Hepatocyte (in vitro differentiated cells): ENCODE measurements around the gene YLPM1. TPM values are rescaled to one million over a fixed set of nuclear protein-coding genes. Genes with fewer than 3 reads are reported as not detected.

Experiments used
- DNase-seq: peaks from one replicate; pipeline ENCODE4 v3.0.0-alpha.2; 2016; ENCODE audit warnings: low spot score
- H2AFZ ChIP-seq: fragments of 200-600 bp; sonication (generic); 2 replicates; pipeline ENCODE4 v1.6.0; 2016; ENCODE audit warnings: antibody characterized with exemption, mild to moderate bottlenecking
- H3K27ac ChIP-seq: fragments of 200-600 bp; sonication (generic); 2 replicates; pipeline ENCODE4 v1.5.1; 2016; ENCODE audit warnings: mild to moderate bottlenecking
- H3K27me3 ChIP-seq: fragments of 200-600 bp; sonication (generic); 2 replicates; pipeline ENCODE4 v1.6.1; 2016
- H3K36me3 ChIP-seq: fragments of 200-600 bp; sonication (generic); replicated peaks from 2 replicates; pipeline ENCODE4 v1.5.1; 2016; ENCODE audit warnings: low read depth; ENCODE audit not compliant: insufficient read depth
- H3K4me1 ChIP-seq: fragments of 200-600 bp; sonication (generic); 2 replicates; pipeline ENCODE4 v1.5.1; 2016; ENCODE audit warnings: mild to moderate bottlenecking, moderate library complexity; ENCODE audit not compliant: insufficient read depth
- H3K4me2 ChIP-seq: fragments of 200-600 bp; sonication (generic); 2 replicates; pipeline ENCODE4 v1.6.0; 2016
- H3K4me3 ChIP-seq: fragments of 200-600 bp; sonication (generic); 2 replicates; pipeline ENCODE4 v1.5.1; 2016; ENCODE audit warnings: mild to moderate bottlenecking
- H3K79me2 ChIP-seq: fragments of 200-600 bp; sonication (generic); 2 replicates; pipeline ENCODE4 v1.6.0; 2017; ENCODE audit warnings: mild to moderate bottlenecking
- H3K9me2 ChIP-seq: fragments of 200-600 bp; sonication (generic); replicated peaks from 2 replicates; pipeline ENCODE4 v1.6.0; 2017; ENCODE audit warnings: mild to moderate bottlenecking; ENCODE audit not compliant: insufficient read depth
- H3K9me3 ChIP-seq: fragments of 200-600 bp; sonication (generic); 2 replicates; pipeline ENCODE4 v1.5.1; 2016; ENCODE audit warnings: low read depth, mild to moderate bottlenecking
- H4K20me1 ChIP-seq: fragments of 200-600 bp; sonication (generic); 2 replicates; pipeline ENCODE4 v1.6.0; 2016; ENCODE audit warnings: mild to moderate bottlenecking; ENCODE audit not compliant: insufficient read depth, poor library complexity, severe bottlenecking
- CTCF ChIP-seq: fragments of 200-600 bp; sonication (generic); IDR thresholded peaks from 2 replicates; pipeline ENCODE4 v1.5.1; 2016; ENCODE audit warnings: antibody characterized with exemption, mild to moderate bottlenecking; ENCODE audit not compliant: poor library complexity
- EZH2 ChIP-seq: fragments of 200-600 bp; sonication (generic); IDR thresholded peaks from 2 replicates; pipeline ENCODE4 v1.6.1; 2016; ENCODE audit warnings: antibody characterized with exemption, mild to moderate bottlenecking, borderline replicate concordance
- EZH2phosphoT487 ChIP-seq: fragments of 200-600 bp; sonication (generic); IDR thresholded peaks from one replicate; pipeline ENCODE4 v1.6.1; 2018; ENCODE audit warnings: antibody characterized with exemption, mild to moderate bottlenecking, low read depth, moderate library complexity; ENCODE audit not compliant: unreplicated experiment, severe bottlenecking
- WGBS: methylation state at CpG from one replicate; pipeline ENCODE4 v1.1.6; 2016; ENCODE audit warnings: low lambda C conversion rate; ENCODE audit errors: missing lambda C conversion rate; 5-methylcytosine and 5-hydroxymethylcytosine counted together
- polyA plus RNA-seq: library from polyadenylated mRNA; unstranded; fragments of >200 nt; fragmentation: Nextera tagmentation; extraction: Ambion mirVana; gene quantifications from 2 replicates; pipeline ENCODE4 v1.2.1, GENCODE V29; 2016
- total RNA-seq: library from RNA; depleted of rRNA; stranded (reverse); fragments of >200 nt; gene quantifications from 2 replicates; pipeline ENCODE4 v1.2.3, GENCODE V29; 2014

Gene YLPM1
- total and polyA plus RNA-seq, 2 experiments from 2014 or later, result 20.2 to 44.8 TPM

GRCh38 chr14:74858022-74858421 is 94.9 kb downstream of the YLPM1 start:
- Histone ChIP-seq H3K4me3 (no peak overlapping the region), H3K9me3 (no peaks in the 10 kb centered on the region), H4K20me1 (no peaks in the 10 kb centered on the region), H3K4me1 (peaks cover 18% of the 10 kb centered on the region), H3K36me3 (no peaks in the 10 kb centered on the region), H3K4me2 (no peak overlapping the region), H3K9me2 (no peaks in the 10 kb centered on the region), H2AFZ (no peak overlapping the region), H3K27me3 (no peaks in the 10 kb centered on the region), H3K27ac (no peak overlapping the region), H3K79me2 (no peaks in the 10 kb centered on the region)
- TF ChIP-seq EZH2 (no peak), CTCF (no peak), EZH2phosphoT487 (no peak)
- WGBS, result 48% methylated on average over 1 of the region's 1 CpG
- DNase-seq, result no peak

- no peaks in the 10 kb centered on the region for H3K4me1 ChIP-seq
- no peaks in the 10 kb centered on the region for H3K9me2 ChIP-seq
- no peak overlapping the region for H3K4me2 ChIP-seq
- H2AFZ ChIP-seq, result no peak overlapping the region
- H3K27me3 ChIP-seq, result no peaks in the 10 kb centered on the region
- no peak overlapping the region for H3K4me3 ChIP-seq
- DNase-seq, result no peak
- H3K36me3 ChIP-seq, result no peaks in the 10 kb centered on the region
- WGBS, result 64% methylated on average over 10 of the region's 10 CpGs
- no peaks in the 10 kb centered on the region for H4K20me1 ChIP-seq
- H3K79me2 ChIP-seq, result no peaks in the 10 kb centered on the region
- no peaks in the 10 kb centered on the region for H3K9me3 ChIP-seq
- no peak overlapping the region for H3K27ac ChIP-seq
- TF ChIP-seq EZH2, result no peak
Observed at GRCh38 chr14:74859757-74860552, 96.8 kb downstream of the YLPM1 start.

GRCh38 chr14:74860899-74861733 is 98.0 kb downstream of the YLPM1 start:
- H3K27me3 ChIP-seq, result peaks cover 6% of the 10 kb centered on the region
- no peaks in the 10 kb centered on the region for H3K36me3 ChIP-seq
- no peak overlapping the region for H3K4me2 ChIP-seq
- H3K4me1 ChIP-seq, result no peaks in the 10 kb centered on the region
- no peaks in the 10 kb centered on the region for H4K20me1 ChIP-seq
- no peaks in the 10 kb centered on the region for H3K79me2 ChIP-seq
- no peak overlapping the region for H2AFZ ChIP-seq
- no peak overlapping the region for H3K27ac ChIP-seq
- H3K4me3 ChIP-seq, result no peak overlapping the region
- TF ChIP-seq EZH2, result no peak
- TF ChIP-seq EZH2phosphoT487, result no peak
- TF ChIP-seq CTCF, result peak; percentile 81
- WGBS, result 25% methylated on average over 7 of the region's 7 CpGs
- H3K9me2 ChIP-seq, result no peaks in the 10 kb centered on the region
- peak; percentile 93 for DNase-seq
- H3K9me3 ChIP-seq, result no peaks in the 10 kb centered on the region

GRCh38 chr14:74861734-74862090 is 98.6 kb downstream of the YLPM1 start:
- no peaks in the 10 kb centered on the region for H3K36me3 ChIP-seq

More at GRCh38 chr14:74861734-74862090, 98.6 kb downstream of the YLPM1 start:
- Histone ChIP-seq H3K9me3 (no peaks in the 10 kb centered on the region), H3K27me3 (peaks cover 10% of the 10 kb centered on the region), H2AFZ (no peak overlapping the region), H3K9me2 (no peaks in the 10 kb centered on the region), H3K4me3 (no peak overlapping the region), H3K4me2 (no peak overlapping the region), H3K27ac (no peak overlapping the region), H3K79me2 (no peaks in the 10 kb centered on the region), H4K20me1 (no peaks in the 10 kb centered on the region), H3K4me1 (no peaks in the 10 kb centered on the region)
- no peak for DNase-seq
- no peak for TF ChIP-seq CTCF
- no peak for TF ChIP-seq EZH2phosphoT487
- no peak for TF ChIP-seq EZH2
- WGBS, result 90% methylated on average over 3 of the region's 3 CpGs
